IPS-18c (cell line): Measurements from ENCODE around the gene IGDCC3.

ENCODE experiments used
- H3K4me3 ChIP-seq: 2 replicates; pipeline ENCODE4 v1.7.0; 2013; ENCODE audit warnings: low read depth, mild to moderate bottlenecking, low read length, moderate library complexity; ENCODE audit not compliant: insufficient read depth
- H3K9me3 ChIP-seq: one replicate; pipeline ENCODE4 v1.6.1; 2013; ENCODE audit warnings: mild to moderate bottlenecking, low read length, moderate library complexity; ENCODE audit not compliant: control insufficient read depth, insufficient read depth

The IGDCC3 gene

GRCh38 chr15:65394936-65395335 lies 17.1 kb upstream of the IGDCC3 start:
- Histone ChIP-seq H3K4me3 (no peak overlapping the region), H3K9me3 (no peaks in the 10 kb centered on the region)

GRCh38 chr15:65394280-65394789 lies 16.5 kb upstream of the IGDCC3 start:
- Histone ChIP-seq H3K4me3 (no peak overlapping the region), H3K9me3 (no peaks in the 10 kb centered on the region)

- no peaks in the 10 kb centered on the region for H3K9me3 ChIP-seq
- no peak overlapping the region for H3K4me3 ChIP-seq
Measured at GRCh38 chr15:65393557-65393956, 15.8 kb upstream of the IGDCC3 start.

- H3K9me3 ChIP-seq, result no peaks in the 10 kb centered on the region
- H3K4me3 ChIP-seq, result no peak overlapping the region
Measured at GRCh38 chr15:65393091-65393490, 15.3 kb upstream of the IGDCC3 start.

- Histone ChIP-seq H3K9me3 (no peaks in the 10 kb centered on the region), H3K4me3 (no peak overlapping the region)
Measured at GRCh38 chr15:65392368-65392767, 14.6 kb upstream of the IGDCC3 start.

GRCh38 chr15:65391732-65392131 lies 13.9 kb upstream of the IGDCC3 start:
- no peaks in the 10 kb centered on the region for H3K9me3 ChIP-seq
- no peak overlapping the region for H3K4me3 ChIP-seq

GRCh38 chr15:65390447-65390846 lies 12.6 kb upstream of the IGDCC3 start:
- H3K4me3 ChIP-seq, result no peak overlapping the region
- no peaks in the 10 kb centered on the region for H3K9me3 ChIP-seq

- Histone ChIP-seq H3K4me3 (no peak overlapping the region), H3K9me3 (no peaks in the 10 kb centered on the region)
Measured at GRCh38 chr15:65389226-65389625, 11.4 kb upstream of the IGDCC3 start.

- no peak overlapping the region for H3K4me3 ChIP-seq
- no peaks in the 10 kb centered on the region for H3K9me3 ChIP-seq
Measured at GRCh38 chr15:65388306-65389080, 10.7 kb upstream of the IGDCC3 start.

- H3K9me3 ChIP-seq, result no peaks in the 10 kb centered on the region
- H3K4me3 ChIP-seq, result no peak overlapping the region
Measured at GRCh38 chr15:65386886-65387285, 9.1 kb upstream of the IGDCC3 start.

GRCh38 chr15:65386376-65386775 lies 8.6 kb upstream of the IGDCC3 start:
- no peaks in the 10 kb centered on the region for H3K9me3 ChIP-seq
- H3K4me3 ChIP-seq, result no peak overlapping the region

GRCh38 chr15:65385870-65386258 lies 8.1 kb upstream of the IGDCC3 start:
- Histone ChIP-seq H3K9me3 (no peaks in the 10 kb centered on the region), H3K4me3 (no peak overlapping the region)

GRCh38 chr15:65384895-65385869 lies 7.4 kb upstream of the IGDCC3 start:
- peak overlapping the region; percentile 31; the same call in 1 of the 2 replicates for H3K4me3 ChIP-seq

GRCh38 chr15:65384505-65384894 lies 6.7 kb upstream of the IGDCC3 start:
- H3K4me3 ChIP-seq, result no peak overlapping the region
- no peaks in the 10 kb centered on the region for H3K9me3 ChIP-seq

More at GRCh38 chr15:65384895-65385869, 7.4 kb upstream of the IGDCC3 start:
- H3K9me3 ChIP-seq, result no peaks in the 10 kb centered on the region

GRCh38 chr15:65383991-65384390 lies 6.2 kb upstream of the IGDCC3 start:
- no peak overlapping the region for H3K4me3 ChIP-seq
- H3K9me3 ChIP-seq, result no peaks in the 10 kb centered on the region

- H3K4me3 ChIP-seq, result no peak overlapping the region
Measured at GRCh38 chr15:65383456-65383855, 5.7 kb upstream of the IGDCC3 start.

GRCh38 chr15:65382921-65383320 lies 5.1 kb upstream of the IGDCC3 start:
- Histone ChIP-seq H3K4me3 (no peak overlapping the region), H3K9me3 (no peaks in the 10 kb centered on the region)

More at GRCh38 chr15:65383456-65383855, 5.7 kb upstream of the IGDCC3 start:
- H3K9me3 ChIP-seq, result no peaks in the 10 kb centered on the region

GRCh38 chr15:65382146-65382491 lies 4.3 kb upstream of the IGDCC3 start:
- Histone ChIP-seq H3K4me3 (no peak overlapping the region), H3K9me3 (no peaks in the 10 kb centered on the region)
